Measurements from ENCODE around the gene CACNA1D. TPM values are rescaled to one million over a fixed set of nuclear protein-coding genes. Genes with fewer than 3 reads are reported as not detected.

The CACNA1D gene
- total RNA-seq, 1 donor from 2014 or later = 2.8 TPM

GRCh38 chr3:53485675-53486403, 8.6 kb upstream of the CACNA1D start:
- DNase-seq (ENCODE audit: low spot score in 2 of 2, unreplicated experiment in 2 of 2) = no peak
- no peak overlapping the region for H3K27ac Mint-ChIP-seq
- H3K9me3 Mint-ChIP-seq = no peaks in the 10 kb centered on the region
- no peak overlapping the region for H3K4me3 Mint-ChIP-seq
- H3K36me3 Mint-ChIP-seq = no peaks in the 10 kb centered on the region
- peaks cover 6% of the 10 kb centered on the region for H3K27me3 Mint-ChIP-seq (ENCODE audit: low read depth)
- TF ChIP-seq CTCF (IDR thresholded peaks at IDR 0.05; ENCODE audit: unreplicated experiment) = no peak
- peaks cover 10% of the 10 kb centered on the region for H3K4me1 Mint-ChIP-seq

GRCh38 chr3:53486961-53487654, 7.3 kb upstream of the CACNA1D start:
- Mint-ChIP-seq H3K4me3 (no peak overlapping the region), H3K36me3 (no peaks in the 10 kb centered on the region), H3K27me3 (ENCODE audit: low read depth) (peaks cover 10% of the 10 kb centered on the region), H3K4me1 (peaks cover 10% of the 10 kb centered on the region), H3K9me3 (no peaks in the 10 kb centered on the region), H3K27ac (no peak overlapping the region)
- DNase-seq (ENCODE audit: low spot score in 2 of 2, unreplicated experiment in 2 of 2) = no peak
- TF ChIP-seq CTCF (IDR thresholded peaks at IDR 0.05; ENCODE audit: unreplicated experiment) = no peak

GRCh38 chr3:53489386-53489785, 5.0 kb upstream of the CACNA1D start:
- no peaks in the 10 kb centered on the region for H3K36me3 Mint-ChIP-seq
- H3K4me3 Mint-ChIP-seq = no peak overlapping the region
- DNase-seq (ENCODE audit: low spot score in 2 of 2, unreplicated experiment in 2 of 2) = no peak
- peaks cover 14% of the 10 kb centered on the region for H3K4me1 Mint-ChIP-seq
- H3K27ac Mint-ChIP-seq = no peak overlapping the region
- TF ChIP-seq CTCF (IDR thresholded peaks at IDR 0.05; ENCODE audit: unreplicated experiment) = no peak
- H3K27me3 Mint-ChIP-seq (ENCODE audit: low read depth) = peaks cover 20% of the 10 kb centered on the region
- H3K9me3 Mint-ChIP-seq = no peaks in the 10 kb centered on the region

- Mint-ChIP-seq H3K36me3 (no peaks in the 10 kb centered on the region), H3K27me3 (ENCODE audit: low read depth) (peaks cover 19% of the 10 kb centered on the region), H3K4me3 (no peak overlapping the region), H3K27ac (no peak overlapping the region), H3K4me1 (peaks cover 14% of the 10 kb centered on the region), H3K9me3 (no peaks in the 10 kb centered on the region)
- TF ChIP-seq CTCF (IDR thresholded peaks at IDR 0.05; ENCODE audit: unreplicated experiment) = no peak
- DNase-seq (ENCODE audit: low spot score in 2 of 2, unreplicated experiment in 2 of 2) = no peak
Observed at GRCh38 chr3:53489787-53490458, 4.5 kb upstream of the CACNA1D start.

- DNase-seq (ENCODE audit: low spot score in 2 of 2, unreplicated experiment in 2 of 2) = no peak
- no peak overlapping the region for H3K4me3 Mint-ChIP-seq
- no peaks in the 10 kb centered on the region for H3K36me3 Mint-ChIP-seq
- no peaks in the 10 kb centered on the region for H3K9me3 Mint-ChIP-seq
- H3K4me1 Mint-ChIP-seq = peaks cover 19% of the 10 kb centered on the region
- peaks cover 25% of the 10 kb centered on the region for H3K27me3 Mint-ChIP-seq (ENCODE audit: low read depth)
- no peak for TF ChIP-seq CTCF (IDR thresholded peaks at IDR 0.05; ENCODE audit: unreplicated experiment)
- H3K27ac Mint-ChIP-seq = no peak overlapping the region
Observed at GRCh38 chr3:53490459-53490968, 3.9 kb upstream of the CACNA1D start.
